ENCODE measurements around the gene MAB21L4.

The MAB21L4 gene

GRCh38 chr2:240901986-240902614 is 6.1 kb upstream of the MAB21L4 start:
- TF ChIP-seq CTCF (IDR thresholded peaks at IDR 0.05; ENCODE audit: low read depth, low read length): no peak

GRCh38 chr2:240900141-240900860 is 4.3 kb upstream of the MAB21L4 start:
- Histone ChIP-seq H3K9me3 (ENCODE audit: severe bottlenecking) (no peaks in the 10 kb centered on the region), H3K36me3 (no peaks in the 10 kb centered on the region)
- DNase-seq: no peak

More at GRCh38 chr2:240901986-240902614, 6.1 kb upstream of the MAB21L4 start:
- H3K27me3 ChIP-seq (ENCODE audit: insufficient read depth, low read depth, severe bottlenecking): no peaks in the 10 kb centered on the region
- no peaks in the 10 kb centered on the region for H3K9me3 ChIP-seq (ENCODE audit: severe bottlenecking)
- no peak overlapping the region for H3K27ac ChIP-seq
- H3K4me3 ChIP-seq (ENCODE audit: low read depth, low read length): no peak overlapping the region
- no peak for DNase-seq
- no peaks in the 10 kb centered on the region for H3K36me3 ChIP-seq

GRCh38 chr2:240899468-240899865 is 3.5 kb upstream of the MAB21L4 start:
- Histone ChIP-seq H3K4me3 (ENCODE audit: low read depth, low read length) (no peak overlapping the region), H3K9me3 (ENCODE audit: severe bottlenecking) (no peaks in the 10 kb centered on the region), H3K27me3 (ENCODE audit: insufficient read depth, low read depth, severe bottlenecking) (no peaks in the 10 kb centered on the region), H3K36me3 (no peaks in the 10 kb centered on the region), H3K27ac (no peak overlapping the region)
- TF ChIP-seq CTCF (IDR thresholded peaks at IDR 0.05; ENCODE audit: low read depth, low read length): no peak
- no peak for DNase-seq

More at GRCh38 chr2:240900141-240900860, 4.3 kb upstream of the MAB21L4 start:
- H3K27me3 ChIP-seq (ENCODE audit: insufficient read depth, low read depth, severe bottlenecking): no peaks in the 10 kb centered on the region
- no peak overlapping the region for H3K4me3 ChIP-seq (ENCODE audit: low read depth, low read length)
- H3K27ac ChIP-seq: no peak overlapping the region
- TF ChIP-seq CTCF (IDR thresholded peaks at IDR 0.05; ENCODE audit: low read depth, low read length): no peak

GRCh38 chr2:240898731-240899467 is 2.9 kb upstream of the MAB21L4 start:
- Histone ChIP-seq H3K36me3 (no peaks in the 10 kb centered on the region), H3K27me3 (ENCODE audit: insufficient read depth, low read depth, severe bottlenecking) (no peaks in the 10 kb centered on the region), H3K4me3 (ENCODE audit: low read depth, low read length) (no peak overlapping the region), H3K27ac (no peak overlapping the region), H3K9me3 (ENCODE audit: severe bottlenecking) (no peaks in the 10 kb centered on the region)
- no peak for DNase-seq
- no peak; the same call in 1 of the 2 replicates for TF ChIP-seq CTCF (IDR thresholded peaks at IDR 0.05; ENCODE audit: low read depth, low read length)

GRCh38 chr2:240898108-240898730 is 2.3 kb upstream of the MAB21L4 start:
- DNase-seq: no peak
- H3K27ac ChIP-seq: no peak overlapping the region
- H3K36me3 ChIP-seq: no peaks in the 10 kb centered on the region
- H3K27me3 ChIP-seq (ENCODE audit: insufficient read depth, low read depth, severe bottlenecking): no peaks in the 10 kb centered on the region
- H3K4me3 ChIP-seq (ENCODE audit: low read depth, low read length): no peak overlapping the region
- no peaks in the 10 kb centered on the region for H3K9me3 ChIP-seq (ENCODE audit: severe bottlenecking)
- TF ChIP-seq CTCF (IDR thresholded peaks at IDR 0.05; ENCODE audit: low read depth, low read length): no peak

Measured in WERI-Rb-1 (cell line).